ENCODE results near the gene EZH2. TPM values are rescaled to one million over a fixed set of nuclear protein-coding genes. Genes with fewer than 3 reads are reported as not detected.

EZH2 gene
- total and polyA plus RNA-seq, 2 of the 4 experiments (the other 2 are of a cell fraction): 13.1 to 19.8 TPM

- ChIA-PET CTCF (interaction anchor here (0.7 kb wide), 2 partner anchors 65 to 97 kb away, joined by 3 read pairs; no protein-coding TSS in a partner anchor), POLR2A (ENCODE audit: unreplicated experiment) (no interaction called here)
- Histone ChIP-seq H2BK15ac (ENCODE audit: low read depth, low read length) (no peak overlapping the region), H3K27ac (ENCODE audit: insufficient read depth, low read length) (no peak overlapping the region), H3K4me3 (ENCODE audit: insufficient read depth, low read depth, low read length) (no peak overlapping the region), H2BK20ac (ENCODE audit: low read depth, low read length) (no peak overlapping the region), H2AFZ (replicated peaks; ENCODE audit: low read length, poor library complexity) (no peak overlapping the region), H4K5ac (ENCODE audit: low read depth, low read length) (no peak overlapping the region), H3K79me1 (ENCODE audit: low read depth in 1 of 2, low read length in 2 of 2) (no peaks in the 10 kb centered on the region), H3K27me3 (ENCODE audit: control insufficient read depth, insufficient read depth, low read length) (peaks cover 3% of the 10 kb centered on the region; the same call in 1 of the 2 replicates), H3K4ac (ENCODE audit: low read depth, low read length) (no peak overlapping the region), H2BK5ac (ENCODE audit: low read depth, low read length, poor library complexity, severe bottlenecking) (no peak overlapping the region), H3K9me3 (ENCODE audit: control insufficient read depth, insufficient read depth, low read length) (no peaks in the 10 kb centered on the region), H4K8ac (ENCODE audit: low read depth in 2 of 2, low read length in 2 of 2) (no peak overlapping the region), H4K20me1 (ENCODE audit: insufficient read depth, low read length) (no peaks in the 10 kb centered on the region), H2AK9ac (replicated peaks; ENCODE audit: low read depth, low read length, poor library complexity) (no peak overlapping the region), H3K4me1 (ENCODE audit: control insufficient read depth, insufficient read depth, low read length) (peaks cover 8% of the 10 kb centered on the region), H3K9me1 (ENCODE audit: insufficient read depth, low read length) (peaks cover 3% of the 10 kb centered on the region; the same call in 1 of the 2 replicates), H2AK5ac (ENCODE audit: low read depth, low read length) (no peak overlapping the region), H3K4me2 (ENCODE audit: low read depth, low read length) (no peak overlapping the region), H3K9ac (ENCODE audit: low read depth, low read length) (no peak overlapping the region), H3K23ac (ENCODE audit: low read depth, low read length) (no peak overlapping the region), H3K36me3 (ENCODE audit: control insufficient read depth, insufficient read depth, low read length) (no peaks in the 10 kb centered on the region), H3K56ac (ENCODE audit: extremely low read depth, insufficient read depth, low read length) (no peak overlapping the region), H4K91ac (ENCODE audit: insufficient read depth, low read depth, low read length) (no peak overlapping the region), H3K14ac (replicated peaks; ENCODE audit: low read depth, low read length) (no peak overlapping the region), H2BK120ac (ENCODE audit: low read depth, low read length) (no peak overlapping the region), H3K18ac (ENCODE audit: low read depth, low read length) (no peak overlapping the region)
- TF ChIP-seq CEBPB (IDR thresholded peaks at IDR 0.05; ENCODE audit: low read depth, low read length) (no peak), POLR2A (IDR thresholded peaks at IDR 0.05; ENCODE audit: low read depth, low read length) (no peak), RFX5 (IDR thresholded peaks at IDR 0.05; ENCODE audit: low read depth, low read length) (no peak), SMC3 (IDR thresholded peaks at IDR 0.05; ENCODE audit: low read depth, low read length) (no peak), RCOR1 (IDR thresholded peaks at IDR 0.05; ENCODE audit: insufficient replicate concordance, low read length) (no peak), NFE2L2 (IDR thresholded peaks at IDR 0.05; ENCODE audit: low read depth, low read length) (no peak)
- in situ Hi-C loops (cut with MboI; ENCODE audit: low sequenced_read_pairs) (no loop called here), dilution Hi-C loops (cut with HindIII; ENCODE audit: low sequenced_read_pairs, unreplicated experiment) (no loop called here), intact Hi-C loops (cut with micrococcal nuclease) (no loop called here)
- no TSS peak for BruUV-seq (replicated peaks)
- ATAC-seq (ENCODE audit: low read depth) (no peak), DNase-seq (no peak)
- 100% methylated on average over 3 of the region's 10 CpGs; no CpG with 5 or more reads in 1 of the 2 experiments for WGBS, 2 experiments (ENCODE audit: extremely low coverage in 2 of 2, insufficient read length in 1 of 2)
Measured at GRCh38 chr7:148918058-148918596, 34.0 kb upstream of the EZH2 start.
